Ishikawa (cell line): Measurements from ENCODE around the gene ATG9B.

ENCODE experiments used
- CEBPB ChIP-seq: IDR thresholded peaks from 2 replicates; pipeline ENCODE4 v1.6.1; 2012
- CREB1 ChIP-seq: IDR thresholded peaks from 2 replicates; pipeline ENCODE4 v1.6.1; 2012; ENCODE audit warnings: low read depth
- EGR1 ChIP-seq: IDR thresholded peaks from 2 replicates; pipeline ENCODE4 v1.6.1; 2012
- EP300 ChIP-seq: IDR thresholded peaks from 2 replicates; pipeline ENCODE4 v1.6.1; 2012; ENCODE audit warnings: borderline replicate concordance
- FOXM1 ChIP-seq: IDR thresholded peaks from 2 replicates; pipeline ENCODE4 v1.6.1; 2012; ENCODE audit warnings: low read depth, borderline replicate concordance
- MAX ChIP-seq: IDR thresholded peaks from 2 replicates; pipeline ENCODE4 v1.6.1; 2012
- NFIC ChIP-seq: IDR thresholded peaks from 2 replicates; pipeline ENCODE4 v1.6.1; 2012
- RAD21 ChIP-seq: IDR thresholded peaks from 2 replicates; pipeline ENCODE4 v1.6.1; 2012; ENCODE audit warnings: low read depth
- TAF1 ChIP-seq: IDR thresholded peaks from 2 replicates; pipeline ENCODE4 v1.6.1; 2012; ENCODE audit warnings: low read depth, mild to moderate bottlenecking
- TEAD4 ChIP-seq: IDR thresholded peaks from 2 replicates; pipeline ENCODE4 v1.6.1; 2012
- YY1 ChIP-seq: IDR thresholded peaks from 2 replicates; pipeline ENCODE4 v1.6.1; 2012; ENCODE audit warnings: low read depth
- ZBTB7A ChIP-seq: IDR thresholded peaks from 2 replicates; pipeline ENCODE4 v1.6.1; 2012; ENCODE audit warnings: low read depth
- TF ChIP-seq, protein P1 (sequence below): IDR thresholded peaks from 2 replicates; pipeline ENCODE4 v1.6.1; 2012; ENCODE audit warnings: low read depth, mild to moderate bottlenecking
- TF ChIP-seq, protein P2 (sequence below): IDR thresholded peaks from 2 replicates; pipeline ENCODE4 v1.6.1; 2012

- TF ChIP-seq MAX, result no peak
- TF ChIP-seq FOXM1, result no peak
- TF ChIP-seq YY1, result no peak
- TF ChIP-seq TAF1, result no peak; the same call in 1 of the 2 replicates
- TF ChIP-seq NFIC, result no peak
- TF ChIP-seq, protein P1, sequence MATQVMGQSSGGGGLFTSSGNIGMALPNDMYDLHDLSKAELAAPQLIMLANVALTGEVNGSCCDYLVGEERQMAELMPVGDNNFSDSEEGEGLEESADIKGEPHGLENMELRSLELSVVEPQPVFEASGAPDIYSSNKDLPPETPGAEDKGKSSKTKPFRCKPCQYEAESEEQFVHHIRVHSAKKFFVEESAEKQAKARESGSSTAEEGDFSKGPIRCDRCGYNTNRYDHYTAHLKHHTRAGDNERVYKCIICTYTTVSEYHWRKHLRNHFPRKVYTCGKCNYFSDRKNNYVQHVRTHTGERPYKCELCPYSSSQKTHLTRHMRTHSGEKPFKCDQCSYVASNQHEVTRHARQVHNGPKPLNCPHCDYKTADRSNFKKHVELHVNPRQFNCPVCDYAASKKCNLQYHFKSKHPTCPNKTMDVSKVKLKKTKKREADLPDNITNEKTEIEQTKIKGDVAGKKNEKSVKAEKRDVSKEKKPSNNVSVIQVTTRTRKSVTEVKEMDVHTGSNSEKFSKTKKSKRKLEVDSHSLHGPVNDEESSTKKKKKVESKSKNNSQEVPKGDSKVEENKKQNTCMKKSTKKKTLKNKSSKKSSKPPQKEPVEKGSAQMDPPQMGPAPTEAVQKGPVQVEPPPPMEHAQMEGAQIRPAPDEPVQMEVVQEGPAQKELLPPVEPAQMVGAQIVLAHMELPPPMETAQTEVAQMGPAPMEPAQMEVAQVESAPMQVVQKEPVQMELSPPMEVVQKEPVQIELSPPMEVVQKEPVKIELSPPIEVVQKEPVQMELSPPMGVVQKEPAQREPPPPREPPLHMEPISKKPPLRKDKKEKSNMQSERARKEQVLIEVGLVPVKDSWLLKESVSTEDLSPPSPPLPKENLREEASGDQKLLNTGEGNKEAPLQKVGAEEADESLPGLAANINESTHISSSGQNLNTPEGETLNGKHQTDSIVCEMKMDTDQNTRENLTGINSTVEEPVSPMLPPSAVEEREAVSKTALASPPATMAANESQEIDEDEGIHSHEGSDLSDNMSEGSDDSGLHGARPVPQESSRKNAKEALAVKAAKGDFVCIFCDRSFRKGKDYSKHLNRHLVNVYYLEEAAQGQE, result no peak
- no peak; the same call in 1 of the 2 replicates for TF ChIP-seq EP300
- TF ChIP-seq, protein P2, sequence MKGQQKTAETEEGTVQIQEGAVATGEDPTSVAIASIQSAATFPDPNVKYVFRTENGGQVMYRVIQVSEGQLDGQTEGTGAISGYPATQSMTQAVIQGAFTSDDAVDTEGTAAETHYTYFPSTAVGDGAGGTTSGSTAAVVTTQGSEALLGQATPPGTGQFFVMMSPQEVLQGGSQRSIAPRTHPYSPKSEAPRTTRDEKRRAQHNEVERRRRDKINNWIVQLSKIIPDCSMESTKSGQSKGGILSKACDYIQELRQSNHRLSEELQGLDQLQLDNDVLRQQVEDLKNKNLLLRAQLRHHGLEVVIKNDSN, result no peak
- TF ChIP-seq ZBTB7A, result no peak
- no peak for TF ChIP-seq CEBPB
- TF ChIP-seq CREB1, result no peak
- TF ChIP-seq EGR1, result no peak
- no peak for TF ChIP-seq TEAD4
- no peak for TF ChIP-seq RAD21
These were observed 33.3 kb upstream of the ATG9B start, which contains the start of gene CDK5 for GRCh38 chr7:151057506-151057988.
